ENCODE results near the gene EVA1C.

- TF ChIP-seq TAF1 (IDR thresholded peaks at IDR 0.05; ENCODE audit: borderline replicate concordance, low read depth, low read length) (no peak), KDM1A (IDR thresholded peaks at IDR 0.05; ENCODE audit: borderline replicate concordance) (no peak), EP300 (IDR thresholded peaks at IDR 0.05; ENCODE audit: borderline replicate concordance in 1 of 2, control insufficient read depth in 1 of 2, low read depth in 2 of 2, low read length in 2 of 2) (no peak), ZZZ3 (IDR thresholded peaks at IDR 0.05; ENCODE audit: control insufficient read depth, insufficient read length, low read depth) (no peak), NFXL1 (IDR thresholded peaks at IDR 0.05; ENCODE audit: borderline replicate concordance) (no peak), SREBF1 (IDR thresholded peaks at IDR 0.05; ENCODE audit: low read length) (no peak), SUZ12 (IDR thresholded peaks at IDR 0.05; ENCODE audit: unreplicated experiment) (no peak)
- TF ChIP-seq, protein P1, sequence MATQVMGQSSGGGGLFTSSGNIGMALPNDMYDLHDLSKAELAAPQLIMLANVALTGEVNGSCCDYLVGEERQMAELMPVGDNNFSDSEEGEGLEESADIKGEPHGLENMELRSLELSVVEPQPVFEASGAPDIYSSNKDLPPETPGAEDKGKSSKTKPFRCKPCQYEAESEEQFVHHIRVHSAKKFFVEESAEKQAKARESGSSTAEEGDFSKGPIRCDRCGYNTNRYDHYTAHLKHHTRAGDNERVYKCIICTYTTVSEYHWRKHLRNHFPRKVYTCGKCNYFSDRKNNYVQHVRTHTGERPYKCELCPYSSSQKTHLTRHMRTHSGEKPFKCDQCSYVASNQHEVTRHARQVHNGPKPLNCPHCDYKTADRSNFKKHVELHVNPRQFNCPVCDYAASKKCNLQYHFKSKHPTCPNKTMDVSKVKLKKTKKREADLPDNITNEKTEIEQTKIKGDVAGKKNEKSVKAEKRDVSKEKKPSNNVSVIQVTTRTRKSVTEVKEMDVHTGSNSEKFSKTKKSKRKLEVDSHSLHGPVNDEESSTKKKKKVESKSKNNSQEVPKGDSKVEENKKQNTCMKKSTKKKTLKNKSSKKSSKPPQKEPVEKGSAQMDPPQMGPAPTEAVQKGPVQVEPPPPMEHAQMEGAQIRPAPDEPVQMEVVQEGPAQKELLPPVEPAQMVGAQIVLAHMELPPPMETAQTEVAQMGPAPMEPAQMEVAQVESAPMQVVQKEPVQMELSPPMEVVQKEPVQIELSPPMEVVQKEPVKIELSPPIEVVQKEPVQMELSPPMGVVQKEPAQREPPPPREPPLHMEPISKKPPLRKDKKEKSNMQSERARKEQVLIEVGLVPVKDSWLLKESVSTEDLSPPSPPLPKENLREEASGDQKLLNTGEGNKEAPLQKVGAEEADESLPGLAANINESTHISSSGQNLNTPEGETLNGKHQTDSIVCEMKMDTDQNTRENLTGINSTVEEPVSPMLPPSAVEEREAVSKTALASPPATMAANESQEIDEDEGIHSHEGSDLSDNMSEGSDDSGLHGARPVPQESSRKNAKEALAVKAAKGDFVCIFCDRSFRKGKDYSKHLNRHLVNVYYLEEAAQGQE (IDR thresholded peaks at IDR 0.05; ENCODE audit: low read depth, low read length) = no peak
Observed at GRCh38 chr21:32403201-32403777, 9.2 kb upstream of the EVA1C start.
